HG03066 (cell line): Measurements from ENCODE around the gene GAB2.
"Not testable (repeated sequence)": the region's sequence is repeated elsewhere in the genome, so short reads cannot be mapped to it uniquely, and the experiment has no call there.

Source experiments
- ATAC-seq: cut with Tn5 transposase; IDR thresholded peaks from one replicate; pipeline ENCODE4 v1.9.1; 2021; ENCODE audit warnings: low read depth; ENCODE audit not compliant: unreplicated experiment

Gene GAB2

GRCh38 chr11:78319453-78319955 is 98.1 kb downstream of the GAB2 start:
- no peak for ATAC-seq

- no peak for ATAC-seq
Observed at GRCh38 chr11:78318321-78319114, 99.1 kb downstream of the GAB2 start.

GRCh38 chr11:78315724-78316123 is 101.9 kb downstream of the GAB2 start:
- no peak for ATAC-seq

- ATAC-seq: no peak
Observed at GRCh38 chr11:78314762-78315161, 102.9 kb downstream of the GAB2 start.

- no peak for ATAC-seq
Observed at GRCh38 chr11:78313898-78314297, 103.7 kb downstream of the GAB2 start.

GRCh38 chr11:78313181-78313795 is 104.3 kb downstream of the GAB2 start:
- no peak for ATAC-seq

- ATAC-seq: no peak
Observed at GRCh38 chr11:78312712-78313111, 104.9 kb downstream of the GAB2 start.

- ATAC-seq: no peak
Observed at GRCh38 chr11:78311702-78312371, 105.8 kb downstream of the GAB2 start.

GRCh38 chr11:78310500-78310909 is 107.1 kb downstream of the GAB2 start:
- ATAC-seq: peak; percentile 95

GRCh38 chr11:78304201-78304600 is 113.4 kb downstream of the GAB2 start:
- ATAC-seq: no peak

- no peak for ATAC-seq
Observed at GRCh38 chr11:78300108-78300839, 117.3 kb downstream of the GAB2 start.

GRCh38 chr11:78299000-78299710 is 118.5 kb downstream of the GAB2 start:
- no peak for ATAC-seq

GRCh38 chr11:78298291-78298771 is 119.3 kb downstream of the GAB2 start:
- no peak for ATAC-seq

GRCh38 chr11:78295991-78296930 is 121.4 kb downstream of the GAB2 start:
- no peak for ATAC-seq

- no peak for ATAC-seq
Observed at GRCh38 chr11:78295347-78295746, 122.3 kb downstream of the GAB2 start.

GRCh38 chr11:78294100-78294499 is 123.5 kb downstream of the GAB2 start:
- ATAC-seq: not testable (repeated sequence)

GRCh38 chr11:78293536-78293935 is 124.1 kb downstream of the GAB2 start:
- no peak for ATAC-seq

- no peak for ATAC-seq
Observed at GRCh38 chr11:78292109-78292803, 125.4 kb downstream of the GAB2 start.
